ENCODE measurements around the gene BMPR1B.

BMPR1B gene

GRCh38 chr4:95107004-95107403 lies 349.2 kb downstream of the BMPR1B start:
- no peak for TF ChIP-seq CTCF (IDR thresholded peaks at IDR 0.05; ENCODE audit: low read length, missing control alignments)
- DNase-seq (ENCODE audit: low read depth): no peak
- H3K4me3 ChIP-seq (replicated peaks; ENCODE audit: low read depth, low read length): no peak overlapping the region

DNA sequence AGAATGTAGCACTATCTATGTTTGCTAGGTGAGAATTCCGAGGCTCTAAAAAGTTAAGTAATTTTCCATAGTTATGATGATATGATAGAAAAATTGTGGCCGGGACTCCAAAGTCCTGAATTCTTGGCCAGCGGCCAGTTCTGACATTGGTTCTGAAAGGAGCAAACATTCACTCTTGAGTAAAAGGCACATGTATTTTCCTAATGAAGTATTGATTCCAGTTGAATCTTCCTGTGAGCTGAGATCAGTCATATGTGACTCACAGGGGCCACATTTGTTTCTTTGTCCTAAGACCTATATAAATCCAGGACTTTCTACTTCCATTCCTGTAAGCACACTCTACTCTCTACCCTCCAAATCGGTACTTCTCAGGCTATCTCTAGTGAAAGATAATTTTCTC lies 349.9 kb downstream of the BMPR1B start:
- no peak for TF ChIP-seq CTCF (IDR thresholded peaks at IDR 0.05; ENCODE audit: low read length, missing control alignments)
- DNase-seq (ENCODE audit: low read depth): peak; percentile 33
- no peak overlapping the region for H3K4me3 ChIP-seq (replicated peaks; ENCODE audit: low read depth, low read length)

DNA sequence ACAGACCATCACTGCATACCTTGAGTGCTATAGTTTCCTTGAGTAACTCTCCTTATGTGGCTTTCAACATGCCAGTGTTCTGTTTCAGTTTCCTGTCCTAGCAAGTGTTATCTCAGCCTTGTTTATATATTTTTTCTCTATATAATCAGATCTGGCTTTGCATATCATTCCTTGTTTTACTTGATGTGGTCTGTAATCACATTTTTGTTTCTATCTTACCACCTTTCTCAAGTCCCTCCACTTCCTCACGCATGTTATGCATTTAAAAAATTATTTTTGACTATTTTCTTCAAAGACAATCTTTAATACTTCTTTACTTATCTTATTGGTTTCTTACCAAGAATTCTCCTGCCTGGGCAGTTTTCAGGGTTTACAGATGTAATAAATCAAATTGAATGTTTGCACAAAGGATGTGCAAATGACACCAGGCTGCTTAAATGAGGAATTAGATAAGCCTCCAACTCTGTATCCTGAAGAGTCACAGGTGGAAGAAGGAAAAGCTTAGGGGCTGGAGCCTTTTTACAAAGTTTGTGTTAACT lies 351.2 kb downstream of the BMPR1B start:
- no peak overlapping the region for H3K4me3 ChIP-seq (replicated peaks; ENCODE audit: low read depth, low read length)
- peak; percentile 21 for DNase-seq (ENCODE audit: low read depth)
- no peak for TF ChIP-seq CTCF (IDR thresholded peaks at IDR 0.05; ENCODE audit: low read length, missing control alignments)

GRCh38 chr4:95114521-95114920 lies 356.8 kb downstream of the BMPR1B start:
- TF ChIP-seq CTCF (IDR thresholded peaks at IDR 0.05; ENCODE audit: low read length, missing control alignments): no peak
- no peak for DNase-seq (ENCODE audit: low read depth)

GRCh38 chr4:95118497-95118896 lies 360.7 kb downstream of the BMPR1B start:
- DNase-seq (ENCODE audit: low read depth): no peak
- no peak for TF ChIP-seq CTCF (IDR thresholded peaks at IDR 0.05; ENCODE audit: low read length, missing control alignments)
- no peak overlapping the region for H3K4me3 ChIP-seq (replicated peaks; ENCODE audit: low read depth, low read length)

More at GRCh38 chr4:95114521-95114920, 356.8 kb downstream of the BMPR1B start:
- H3K4me3 ChIP-seq (replicated peaks; ENCODE audit: low read depth, low read length): no peak overlapping the region

DNA sequence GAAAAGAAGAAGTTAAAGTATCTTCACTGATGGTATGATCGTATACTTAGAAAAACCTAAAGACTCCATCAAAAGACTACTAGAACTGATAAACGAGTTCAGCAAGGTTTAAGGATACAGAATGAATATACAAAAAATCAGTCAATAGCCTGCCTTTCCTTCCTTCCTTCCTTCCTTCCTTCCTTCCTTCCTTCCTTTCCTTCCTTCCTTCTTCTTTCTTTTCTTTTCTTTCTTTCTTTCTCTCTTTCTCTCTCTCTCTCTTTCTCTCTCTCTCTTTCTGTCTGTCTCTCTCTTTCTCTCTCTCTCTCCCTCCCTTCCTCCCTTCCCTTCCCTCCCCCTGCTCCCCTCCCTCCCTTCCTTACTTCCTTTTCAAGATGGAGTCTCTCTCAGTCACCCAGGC lies 362.7 kb downstream of the BMPR1B start:
- no peak for DNase-seq (ENCODE audit: low read depth)
- no peak for TF ChIP-seq CTCF (IDR thresholded peaks at IDR 0.05; ENCODE audit: low read length, missing control alignments)
- H3K4me3 ChIP-seq (replicated peaks; ENCODE audit: low read depth, low read length): no peak overlapping the region

DNA sequence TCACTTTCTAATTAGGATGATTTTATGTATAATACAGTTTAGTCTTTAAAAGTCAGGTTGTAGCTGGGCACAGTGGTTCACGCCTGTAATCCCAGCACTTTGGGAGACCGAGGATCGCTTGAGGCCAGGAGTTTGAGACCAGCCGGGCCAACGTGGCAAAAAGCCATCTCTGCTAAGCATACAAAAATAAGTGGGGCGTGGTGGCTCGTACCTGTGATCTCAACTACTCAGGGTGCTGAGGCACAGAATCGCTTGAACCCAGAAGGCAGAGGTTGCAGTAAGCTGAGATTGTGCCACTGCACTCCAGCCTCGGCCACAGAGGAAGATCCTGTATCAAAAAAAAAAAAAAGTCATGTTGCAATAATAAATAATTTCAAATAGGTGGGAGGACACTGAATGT lies 364.2 kb downstream of the BMPR1B start:
- TF ChIP-seq CTCF (IDR thresholded peaks at IDR 0.05; ENCODE audit: low read length, missing control alignments): no peak
- H3K4me3 ChIP-seq (replicated peaks; ENCODE audit: low read depth, low read length): no peak overlapping the region
- DNase-seq (ENCODE audit: low read depth): no peak
